Brain microvascular endothelial cell (primary cell): ENCODE data around the gene AK2.
A peak's percentile ranks its signal among the peaks of the same experiment; 100 is the strongest.

Source experiments
- DNase-seq: peaks from one replicate; pipeline ENCODE4 v3.0.0-alpha.2; 2020
- H3K27ac ChIP-seq: fragments of 250-450 bp; sonication (Bioruptor Pico); 2 replicates; pipeline ENCODE4 v1.5.1; 2020; ENCODE audit warnings: mild to moderate bottlenecking, moderate library complexity
- H3K27me3 ChIP-seq: fragments of 250-450 bp; sonication (Bioruptor Pico); replicated peaks from 2 replicates; pipeline ENCODE4 v1.5.1; 2020; ENCODE audit warnings: mild to moderate bottlenecking
- H3K36me3 ChIP-seq: fragments of 250-450 bp; sonication (Bioruptor Pico); replicated peaks from 2 replicates; pipeline ENCODE4 v1.5.1; 2020; ENCODE audit warnings: mild to moderate bottlenecking
- H3K4me3 ChIP-seq: 2 replicates; pipeline ENCODE4 v1.5.1; 2011; ENCODE audit warnings: low read depth, mild to moderate bottlenecking, control low read depth, low read length, moderate library complexity
- CTCF ChIP-seq: IDR thresholded peaks from 2 replicates; pipeline ENCODE4 v1.5.1; 2011; ENCODE audit warnings: low read depth, mild to moderate bottlenecking, moderate library complexity, low read length, control low read depth, inconsistent platforms; ENCODE audit errors: missing control alignments
- in situ Hi-C: cut with HindIII; loops from 2 replicates; pipeline ENCODE4 v1.10.0; 2017; ENCODE audit warnings: low sequenced_read_pairs, low pct_ligation_motif_present

Gene AK2

GRCh38 chr1:32984090-32984454 lies 52.6 kb downstream of the AK2 start:
- H3K27me3 ChIP-seq = no peaks in the 10 kb centered on the region
- DNase-seq = no peak
- no peaks in the 10 kb centered on the region for H3K36me3 ChIP-seq
- no peak overlapping the region for H3K27ac ChIP-seq
- no peak for TF ChIP-seq CTCF
- no peak overlapping the region for H3K4me3 ChIP-seq
- in situ Hi-C loops = no loop called here

GRCh38 chr1:32983020-32983419 lies 53.7 kb downstream of the AK2 start:
- no peak for TF ChIP-seq CTCF
- H3K27ac ChIP-seq = no peak overlapping the region

GRCh38 chr1:32981003-32981901 lies 55.4 kb downstream of the AK2 start:
- H3K27me3 ChIP-seq = no peaks in the 10 kb centered on the region
- peak; percentile 80 for DNase-seq
- peak overlapping the region; percentile 74 for H3K27ac ChIP-seq
- no peaks in the 10 kb centered on the region for H3K36me3 ChIP-seq
- in situ Hi-C loops = no loop called here
- H3K4me3 ChIP-seq = no peak overlapping the region
- TF ChIP-seq CTCF = no peak

More at GRCh38 chr1:32983020-32983419, 53.7 kb downstream of the AK2 start:
- Histone ChIP-seq H3K4me3 (no peak overlapping the region), H3K27me3 (no peaks in the 10 kb centered on the region), H3K36me3 (no peaks in the 10 kb centered on the region)
- DNase-seq = no peak
- in situ Hi-C loops = no loop called here

- Histone ChIP-seq H3K36me3 (no peaks in the 10 kb centered on the region), H3K4me3 (no peak overlapping the region), H3K27ac (no peak overlapping the region), H3K27me3 (no peaks in the 10 kb centered on the region)
- in situ Hi-C loops = no loop called here
- DNase-seq = no peak
- no peak for TF ChIP-seq CTCF
These were observed 56.6 kb downstream of the AK2 start for GRCh38 chr1:32980080-32980479.

GRCh38 chr1:32978854-32979253 lies 57.8 kb downstream of the AK2 start:
- Histone ChIP-seq H3K4me3 (no peak overlapping the region), H3K27me3 (no peaks in the 10 kb centered on the region), H3K36me3 (no peaks in the 10 kb centered on the region), H3K27ac (no peak overlapping the region)
- in situ Hi-C loops = no loop called here
- DNase-seq = no peak
- TF ChIP-seq CTCF = no peak
